NCI-H226 (cell line): ENCODE data around the gene SLC6A13.
"Not testable (repeated sequence)": the region's sequence is repeated elsewhere in the genome, so short reads cannot be mapped to it uniquely, and the experiment has no call there.

Experiments
- DNase-seq: peaks from one replicate; pipeline ENCODE4 v3.0.0-alpha.2; 2015

Gene SLC6A13

DNA sequence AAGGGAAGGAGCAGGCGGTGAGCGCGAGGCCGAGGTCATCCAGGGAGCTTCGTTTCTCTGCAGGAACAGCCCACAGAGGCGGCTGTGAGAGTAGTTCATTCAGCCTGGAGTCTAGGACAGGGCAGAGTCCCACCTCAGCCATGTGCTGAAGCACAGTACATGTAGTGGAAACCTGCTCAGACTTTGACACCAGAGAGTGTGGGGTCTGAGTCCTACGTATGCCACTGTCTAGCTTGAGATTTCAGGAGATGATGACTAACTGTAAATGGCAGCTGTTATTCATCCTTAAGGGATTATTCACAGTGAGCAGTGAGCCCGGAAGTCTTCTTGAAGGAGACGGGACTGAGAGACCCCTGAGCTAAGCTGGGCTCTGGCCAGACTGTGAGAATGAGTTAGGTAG is 938 bp upstream of the SLC6A13 start:
- DNase-seq: peak; percentile 15

- no peak for DNase-seq
These were observed 523 bp downstream of the SLC6A13 start for GRCh38 chr12:262113-262512.

DNA sequence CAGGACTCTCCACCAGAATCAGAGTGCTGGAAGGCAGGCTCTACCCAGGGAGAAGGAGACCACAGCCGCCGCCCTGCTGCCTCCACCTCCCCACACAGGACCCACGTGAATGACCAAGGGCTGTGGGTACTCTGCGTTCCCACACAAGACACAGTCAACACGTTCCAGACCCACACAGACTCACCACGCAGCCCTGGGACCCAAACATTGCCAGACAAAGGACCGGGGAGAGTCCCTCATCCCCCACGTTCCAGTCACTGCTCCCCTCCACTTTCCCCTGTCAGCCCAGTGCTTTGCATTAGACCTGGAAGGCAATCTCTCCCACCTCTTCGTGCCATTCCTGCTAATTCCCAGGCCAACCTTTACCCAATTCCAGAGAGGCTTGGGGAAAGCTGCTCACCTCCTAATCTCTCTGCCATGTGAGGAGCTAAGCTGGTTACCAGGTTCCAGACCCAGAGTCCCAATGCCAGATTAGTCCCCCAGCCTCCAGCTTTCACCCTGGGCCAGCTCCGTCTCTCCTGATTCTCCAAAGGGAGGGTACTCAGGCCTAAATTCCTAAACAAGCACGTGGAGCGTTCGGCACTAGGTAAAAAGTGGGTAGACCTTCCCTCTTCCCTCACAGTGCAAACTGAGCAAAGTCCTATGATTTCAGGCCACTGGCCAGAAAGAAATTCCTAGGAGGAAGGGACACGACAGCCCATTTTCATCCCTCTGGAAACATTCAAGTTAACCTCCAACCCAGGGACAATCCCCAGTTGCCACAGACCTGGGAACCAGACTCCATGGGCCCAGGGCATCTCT is 4.9 kb downstream of the SLC6A13 start:
- DNase-seq: no peak

GRCh38 chr12:256958-257357 is 5.7 kb downstream of the SLC6A13 start:
- no peak for DNase-seq

- DNase-seq: no peak
These were observed 6.4 kb downstream of the SLC6A13 start for GRCh38 chr12:256225-256624.

GRCh38 chr12:254912-255311 is 7.7 kb downstream of the SLC6A13 start:
- DNase-seq: no peak

DNA sequence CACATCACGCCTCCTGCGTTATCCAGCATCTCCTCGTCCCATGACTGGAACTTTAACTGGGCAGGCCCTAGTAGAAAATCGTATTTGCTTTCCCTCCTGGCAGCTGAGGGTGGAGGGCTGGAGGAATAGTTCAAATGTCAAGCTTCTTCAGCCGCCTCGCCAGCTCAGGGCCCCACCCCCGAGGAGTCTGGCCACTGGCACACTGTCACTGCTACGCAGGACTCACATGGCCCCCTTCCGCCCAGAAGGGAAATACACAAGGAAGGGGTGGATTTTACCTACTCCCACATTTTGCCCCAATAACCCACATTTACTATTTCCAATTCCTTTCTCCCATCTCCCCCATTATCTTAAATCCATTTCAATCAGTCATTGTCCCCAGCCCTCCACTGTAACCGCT is 8.6 kb downstream of the SLC6A13 start:
- no peak for DNase-seq

DNA sequence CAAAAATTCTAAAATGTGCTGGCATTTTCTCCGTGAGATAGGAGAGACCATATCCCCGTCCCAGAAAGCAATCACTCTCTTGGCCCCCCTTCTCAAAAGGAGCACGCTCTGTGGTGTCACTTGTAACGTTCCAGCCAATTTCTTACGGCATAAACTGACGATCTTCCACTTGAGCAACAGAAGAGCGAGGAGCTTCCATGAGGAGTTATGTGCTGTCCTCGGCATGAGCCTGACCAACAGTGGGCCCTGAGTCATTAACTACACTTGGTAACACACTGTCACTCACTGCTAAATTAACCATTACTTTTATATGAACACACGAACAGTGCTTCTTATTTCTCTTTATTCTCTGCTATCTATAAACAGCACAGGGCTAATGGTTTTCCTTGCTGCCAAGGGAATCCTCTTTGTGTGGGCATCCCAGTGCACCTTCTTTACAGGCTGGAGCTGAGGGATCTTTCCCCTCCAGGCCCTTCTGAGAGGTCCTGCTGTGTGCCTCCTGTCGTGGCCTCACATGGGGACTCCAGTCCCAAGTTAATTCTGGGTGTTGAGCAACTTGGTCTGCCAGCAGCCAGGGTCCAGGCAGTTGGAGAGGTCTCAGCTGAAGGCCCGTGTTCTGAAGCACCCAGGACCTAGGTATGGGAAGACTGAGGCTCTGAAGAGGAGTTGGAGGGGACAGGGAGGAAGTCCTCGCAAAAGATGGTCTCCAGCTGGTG is 9.4 kb downstream of the SLC6A13 start:
- DNase-seq: no peak

- DNase-seq: no peak
These were observed 10.0 kb downstream of the SLC6A13 start for GRCh38 chr12:252636-253035.

- DNase-seq: no peak
These were observed 15.4 kb downstream of the SLC6A13 start for GRCh38 chr12:247271-247670.

DNA sequence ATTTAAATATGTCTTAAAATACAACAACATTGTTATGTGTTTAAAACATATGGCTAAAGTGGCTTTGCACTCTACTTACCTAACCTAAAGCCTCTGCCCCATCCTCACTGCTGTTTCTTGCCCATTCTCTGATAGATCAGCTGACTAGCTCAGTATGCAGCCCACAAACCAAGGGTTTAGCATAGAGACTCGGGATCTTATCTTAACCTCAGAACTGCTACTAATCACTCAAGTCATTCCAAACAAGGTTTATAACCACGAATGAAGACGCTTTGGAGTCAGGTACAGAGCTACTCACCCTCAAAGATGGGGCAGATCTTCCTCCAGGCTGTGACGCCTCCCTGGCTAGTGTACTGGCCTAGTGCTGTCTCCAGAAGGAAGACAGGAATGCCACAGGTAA is 19.3 kb downstream of the SLC6A13 start:
- DNase-seq: no peak

GRCh38 chr12:242496-242895 is 20.1 kb downstream of the SLC6A13 start:
- no peak for DNase-seq

- DNase-seq: no peak
These were observed 21.4 kb downstream of the SLC6A13 start for GRCh38 chr12:241266-241665.

DNA sequence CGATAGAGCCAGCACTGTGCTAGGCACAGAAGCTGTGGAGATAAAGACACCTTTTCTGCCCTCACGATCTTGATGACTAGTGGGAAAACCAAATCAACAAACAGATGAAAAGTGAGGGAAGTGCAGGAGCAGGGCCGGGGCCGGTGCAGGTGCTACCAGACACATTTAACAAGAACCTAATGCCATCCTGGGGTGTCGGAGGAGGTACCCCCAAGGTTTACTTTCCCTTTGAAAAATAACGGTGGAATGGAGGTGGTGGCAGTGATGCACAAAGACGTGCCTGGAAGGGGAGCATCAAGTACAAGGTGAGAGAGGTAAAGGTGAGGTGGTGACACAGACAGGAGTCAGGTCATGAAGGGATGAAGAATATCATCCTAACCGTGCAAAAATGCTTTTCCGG is 22.1 kb downstream of the SLC6A13 start:
- no peak for DNase-seq

DNA sequence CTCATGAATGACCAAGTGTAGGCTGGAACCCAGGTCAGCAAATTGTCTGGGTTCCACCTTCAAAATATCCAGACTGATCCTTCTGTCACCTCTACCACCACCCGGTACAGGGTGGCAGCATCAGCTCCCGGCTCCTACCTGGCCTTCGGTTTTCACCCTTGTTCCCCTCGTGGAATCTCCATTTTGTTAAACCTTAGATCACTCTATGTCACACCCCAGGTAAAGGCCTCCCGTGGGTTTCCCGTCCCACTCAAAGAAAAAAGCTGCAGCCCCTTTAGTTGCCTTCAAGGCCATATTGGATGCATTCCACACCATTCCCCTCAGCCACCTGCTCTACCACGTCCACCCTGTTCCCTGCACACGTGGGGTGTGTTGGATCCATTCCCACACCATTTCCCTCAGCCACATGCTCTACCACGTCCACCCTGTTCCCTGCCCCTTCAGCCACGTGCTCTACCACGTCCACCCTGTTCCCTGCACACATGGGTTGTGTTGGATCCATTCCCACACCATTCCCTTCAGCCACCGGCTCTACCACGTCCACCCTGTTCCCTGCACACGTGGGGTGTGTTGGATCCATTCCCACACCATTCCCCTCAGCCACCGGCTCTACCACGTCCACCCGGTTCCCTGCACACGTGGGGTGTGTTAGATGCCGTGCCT is 23.8 kb downstream of the SLC6A13 start:
- DNase-seq: no peak

DNA sequence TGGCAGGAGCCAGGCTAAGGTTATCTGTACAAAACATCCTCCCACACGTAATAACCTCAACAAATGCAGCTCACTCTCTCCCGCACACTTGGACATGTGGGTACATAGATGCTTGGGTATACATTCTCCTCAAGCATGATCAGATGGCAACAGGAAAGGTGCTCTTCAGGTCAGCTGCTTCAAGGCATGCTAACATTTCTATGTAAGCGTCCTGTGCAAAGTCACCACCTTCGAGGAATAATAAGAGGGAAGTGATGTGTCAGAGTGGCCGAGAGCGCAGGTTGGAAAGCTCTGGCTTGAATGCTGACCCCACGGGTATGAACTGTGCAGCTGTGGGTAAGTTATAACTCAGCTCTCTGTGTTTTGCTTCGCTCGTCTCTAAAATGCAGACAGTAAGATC is 24.5 kb downstream of the SLC6A13 start:
- DNase-seq: no peak

GRCh38 chr12:237026-237815 is 25.4 kb downstream of the SLC6A13 start:
- DNase-seq: no peak

- DNase-seq: no peak
These were observed 26.2 kb downstream of the SLC6A13 start for GRCh38 chr12:236445-236844.

- DNase-seq: not testable (repeated sequence)
These were observed 26.7 kb downstream of the SLC6A13 start for GRCh38 chr12:235967-236366.

- no peak for DNase-seq
These were observed 27.7 kb downstream of the SLC6A13 start for GRCh38 chr12:234891-235415.

GRCh38 chr12:234019-234418 is 28.6 kb downstream of the SLC6A13 start:
- no peak for DNase-seq

DNA sequence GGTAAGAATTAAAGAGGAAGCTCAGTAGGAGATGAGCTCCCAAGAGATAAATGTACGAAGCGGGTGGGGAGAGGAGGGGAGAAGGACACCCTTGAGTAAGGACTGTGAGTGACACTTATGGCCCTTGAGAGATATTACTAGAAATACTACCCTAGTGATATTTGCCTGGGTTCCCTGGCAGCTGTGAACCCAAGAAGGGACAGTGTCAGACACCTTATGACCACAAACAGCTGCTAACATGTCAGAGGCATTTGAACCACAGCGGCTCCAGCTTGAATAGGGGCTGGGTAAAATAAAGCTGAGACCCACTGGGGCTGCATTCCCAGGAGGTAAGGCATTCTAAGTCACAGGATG is 29.0 kb downstream of the SLC6A13 start:
- DNase-seq: no peak
